T-cell (primary cell): Measurements from ENCODE around the gene FAM240A. TPM values are rescaled to one million over a fixed set of nuclear protein-coding genes. Genes with fewer than 3 reads are reported as not detected.
"Not testable (repeated sequence)": the region's sequence is repeated elsewhere in the genome, so short reads cannot be mapped to it uniquely, and the experiment has no call there.

ENCODE experiments used
- ATAC-seq, 4 experiments: fragments of 200-7000 bp in 3 of 4; fragments of 150-1000 bp in 1 of 4; cut with Tn5 transposase; replicated peaks in 1 of 4; 1 replicate in 3 of 4; 2 replicates in 1 of 4; pipeline ENCODE4 v1.10.0; 2021; ENCODE audit warnings: moderate library complexity in 3 of 4, mild to moderate bottlenecking in 2 of 4, moderate number of reproducible peaks in 1 of 4
- CTCF ChIA-PET, 2 donors: fragments of 300-600 bp; sonication (Branson Sonifier 250); formaldehyde crosslinking; loops; one replicate each; lab custom pipeline; 2022; ENCODE audit warnings: antibody characterized with exemption in 2 of 2; lab: Charles Lee
- POLR2A ChIA-PET, 2 donors: fragments of 300-600 bp; sonication (Branson Sonifier 250); formaldehyde crosslinking; loops; one replicate each; lab custom pipeline; 2022; ENCODE audit warnings: antibody characterized with exemption in 2 of 2; lab: Charles Lee
- DNase-seq, 35 experiments: peaks; one replicate each; pipeline versions ENCODE4 v3.0.0 to v3.0.0-alpha.2; 2013 to 2023
- H3K27ac ChIP-seq: one replicate; pipeline ENCODE4 v1.5.1; 2013; ENCODE audit warnings: low read length
- H3K27me3 ChIP-seq, 2 experiments: replicated peaks in 1 of 2; 1 replicate in 1 of 2; 2 replicates in 1 of 2; pipeline versions ENCODE4 v1.6.1 to v1.7.0; 2013; ENCODE audit warnings: low read length in 1 of 2, mixed read lengths in 1 of 2; ENCODE audit not compliant: control insufficient read depth in 2 of 2, insufficient read depth in 2 of 2; ENCODE audit errors: extremely low read depth in 1 of 2
- H3K36me3 ChIP-seq, 2 donors: 1 replicate in 1 of 2; 2 replicates in 1 of 2; pipeline versions ENCODE4 v1.6.1 to v1.7.0; 2013; ENCODE audit warnings: low read length in 1 of 2; ENCODE audit not compliant: control insufficient read depth in 2 of 2, insufficient read depth in 1 of 2; ENCODE audit errors: extremely low read depth in 1 of 2
- H3K4me1 ChIP-seq, 2 experiments: 1 replicate in 1 of 2; 2 replicates in 1 of 2; pipeline versions ENCODE4 v1.6.1 to v1.7.0; 2013; ENCODE audit warnings: low read length in 2 of 2, mixed read lengths in 1 of 2; ENCODE audit not compliant: insufficient read depth in 2 of 2, control insufficient read depth in 1 of 2; ENCODE audit errors: extremely low read depth in 1 of 2
- H3K4me3 ChIP-seq, 2 donors: 1 replicate in 1 of 2; 2 replicates in 1 of 2; pipeline versions ENCODE4 v1.5.1 to v1.7.0; 2013; ENCODE audit warnings: mild to moderate bottlenecking in 2 of 2, low read length in 1 of 2, moderate library complexity in 1 of 2; ENCODE audit not compliant: control insufficient read depth in 1 of 2; ENCODE audit errors: extremely low read depth in 1 of 2
- H3K9me3 ChIP-seq: 2 replicates; pipeline ENCODE4 v1.7.0; 2013
- H3K27ac Mint-ChIP-seq, 2 donors: one replicate each; pipeline ENCODE4 v1.8.0; 2020 to 2021; ENCODE audit warnings: mild to moderate bottlenecking in 2 of 2, mixed read lengths in 2 of 2
- H3K27me3 Mint-ChIP-seq, 2 donors: one replicate each; pipeline ENCODE4 v1.8.0; 2021 to 2022; ENCODE audit warnings: mixed read lengths in 2 of 2
- H3K36me3 Mint-ChIP-seq: one replicate; pipeline ENCODE4 v1.8.0; 2021; ENCODE audit warnings: mixed read lengths
- H3K4me1 Mint-ChIP-seq, 3 donors: one replicate each; pipeline ENCODE4 v1.8.0; 2020 to 2022; ENCODE audit warnings: mixed read lengths in 3 of 3, mild to moderate bottlenecking in 1 of 3
- H3K4me3 Mint-ChIP-seq, 3 donors: one replicate each; pipeline ENCODE4 v1.8.0; 2020 to 2022; ENCODE audit warnings: mild to moderate bottlenecking in 3 of 3, mixed read lengths in 3 of 3, moderate library complexity in 3 of 3
- H3K9me3 Mint-ChIP-seq, 3 donors: one replicate each; pipeline ENCODE4 v1.8.0; 2020 to 2022; ENCODE audit warnings: mixed read lengths in 3 of 3
- whole genome bisulfite sequencing: methylation state at CpG from one replicate; pipeline ENCODE4 v1.1.5; 2013; ENCODE audit warnings: missing lambda C conversion rate; ENCODE audit not compliant: insufficient coverage; 5-methylcytosine and 5-hydroxymethylcytosine counted together
- total RNA-seq, 35 experiments: library from RNA in 6 of 35; stranded (reverse) in 6 of 35; fragments of 120-200 nt in 1 of 35; gene quantifications; one replicate each; pipeline versions ENCODE4 v1.2.1 to v1.2.4 and lab custom pipeline; 2013 to 2026

The FAM240A gene
- total RNA-seq, 5 donors from 2014 or later (not counting 1 experiment from before 2014, with no cell fraction given), result not detected

DNA sequence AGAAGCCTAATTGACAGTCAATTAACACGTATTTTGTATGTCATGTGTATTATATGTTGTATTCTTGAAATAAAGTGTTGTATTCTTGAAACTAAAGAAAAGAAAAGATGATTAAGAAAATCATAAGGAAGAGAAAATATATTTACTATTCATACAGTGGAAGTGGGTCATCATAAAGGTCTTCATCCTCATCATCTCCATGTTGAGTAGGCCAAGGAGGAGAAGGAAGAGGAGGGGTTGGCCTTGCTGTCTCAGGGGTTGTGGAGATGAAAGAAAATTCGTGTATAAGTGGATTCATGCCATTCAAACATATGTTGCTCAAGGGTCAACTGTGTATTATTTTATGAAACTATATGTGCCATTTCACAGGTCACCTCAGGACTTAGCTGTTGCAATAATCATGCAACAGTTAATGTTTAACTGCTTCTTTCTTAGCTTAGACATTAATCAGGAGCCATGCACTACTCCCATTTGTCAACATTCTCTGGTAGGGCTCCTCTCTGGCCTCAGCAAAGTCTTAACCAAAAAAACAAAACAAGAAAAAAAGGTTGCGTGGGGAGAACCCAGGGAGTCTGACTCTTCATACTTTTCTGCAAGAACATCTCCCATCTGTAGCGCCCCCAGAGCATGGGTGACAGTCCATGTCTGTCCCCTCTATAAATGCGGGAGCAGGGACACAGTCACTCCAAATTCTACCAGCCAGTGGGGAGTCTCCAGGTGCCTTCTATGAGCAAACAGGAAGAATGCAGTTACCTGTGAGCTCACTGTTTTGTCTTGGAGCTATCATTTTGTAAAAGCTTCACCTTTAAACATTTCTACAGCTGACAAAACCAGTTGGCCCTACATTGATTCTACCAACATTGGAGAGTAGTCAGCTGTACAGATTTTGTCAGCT is 26.3 kb upstream of the FAM240A start:
- H3K27ac ChIP-seq, result no peak overlapping the region
- peaks cover 0 to 12% of the 10 kb centered on the region in 2 experiments for H3K27me3 ChIP-seq
- Mint-ChIP-seq H3K4me1 (peaks cover 9 to 11% (median 9%) of the 10 kb centered on the region in 3 donors), H3K4me3 (no peak overlapping the region), H3K27ac (no peak overlapping the region), H3K36me3 (no peaks in the 10 kb centered on the region), H3K9me3 (no peaks in the 10 kb centered on the region), H3K27me3 (peaks cover 0 to 6% of the 10 kb centered on the region in 2 donors)
- ATAC-seq (no peak), DNase-seq (no peak)
- POLR2A ChIA-PET, result no interaction called here
- H3K4me3 ChIP-seq, result no peak overlapping the region
- H3K36me3 ChIP-seq, result no peaks in the 10 kb centered on the region
- 100% methylated on average over 2 of the region's 5 CpGs for WGBS
- H3K4me1 ChIP-seq, result peaks cover 0 to 4% of the 10 kb centered on the region in 2 experiments
- H3K9me3 ChIP-seq, result no peaks in the 10 kb centered on the region
- CTCF ChIA-PET, result no interaction called here

DNA sequence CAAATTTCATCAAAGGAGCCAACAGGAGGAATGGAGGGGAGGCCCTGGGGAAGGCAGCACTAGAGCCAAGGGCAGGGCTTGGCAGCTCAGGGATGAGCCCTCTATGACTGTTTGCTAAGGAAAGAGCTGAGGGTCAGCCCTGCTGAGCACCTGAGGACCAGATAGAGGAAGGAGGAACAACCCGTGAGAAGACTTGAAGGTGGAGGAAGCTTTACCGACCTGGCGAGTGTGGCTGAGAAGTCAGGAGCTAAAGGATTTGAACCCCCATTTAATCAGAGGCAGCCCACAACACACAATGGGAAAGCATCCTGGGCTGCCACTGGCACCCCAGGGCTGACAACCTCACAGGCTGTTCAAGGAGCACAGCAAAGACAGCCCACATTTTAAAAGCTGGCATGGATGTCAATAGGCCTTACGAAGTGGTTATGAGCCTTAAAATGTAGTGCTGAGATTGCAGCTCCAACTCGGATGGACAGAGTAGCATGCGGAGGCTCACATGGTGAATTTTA is 25.5 kb upstream of the FAM240A start:
- Mint-ChIP-seq H3K27ac (no peak overlapping the region), H3K9me3 (no peaks in the 10 kb centered on the region), H3K27me3 (peaks cover 0 to 5% of the 10 kb centered on the region in 2 donors), H3K36me3 (no peaks in the 10 kb centered on the region), H3K4me1 (peaks cover 9 to 11% (median 9%) of the 10 kb centered on the region in 3 donors), H3K4me3 (no peak overlapping the region)
- 94% methylated on average over 4 of the region's 6 CpGs for WGBS
- CTCF ChIA-PET, result no interaction called here
- Histone ChIP-seq H3K4me3 (no peak overlapping the region), H3K36me3 (no peaks in the 10 kb centered on the region), H3K4me1 (peaks cover 0 to 4% of the 10 kb centered on the region in 2 experiments), H3K27me3 (peaks cover 0 to 12% of the 10 kb centered on the region in 2 experiments), H3K27ac (no peak overlapping the region), H3K9me3 (no peaks in the 10 kb centered on the region)
- DNase-seq, result no peak
- POLR2A ChIA-PET, result no interaction called here
- no peak for ATAC-seq

GRCh38 chr3:46587268-46587667 is 25.1 kb upstream of the FAM240A start:
- 82% methylated on average over 2 of the region's 3 CpGs for WGBS
- CTCF ChIA-PET, H3K4me3 ChIP-seq, H3K27ac Mint-ChIP-seq, H3K36me3 ChIP-seq, H3K4me1 ChIP-seq, H3K36me3 Mint-ChIP-seq, H3K27ac ChIP-seq, H3K27me3 Mint-ChIP-seq, H3K9me3 ChIP-seq, ATAC-seq, POLR2A ChIA-PET, H3K9me3 Mint-ChIP-seq, DNase-seq, H3K4me3 Mint-ChIP-seq: not testable (repeated sequence)
- peaks cover 9 to 11% (median 9%) of the 10 kb centered on the region in 3 donors for H3K4me1 Mint-ChIP-seq
- peaks cover 0 to 12% of the 10 kb centered on the region in 2 experiments for H3K27me3 ChIP-seq

- H3K9me3 Mint-ChIP-seq, result no peaks in the 10 kb centered on the region
- DNase-seq, result no peak
- H3K4me1 ChIP-seq, result no peaks in the 10 kb centered on the region
- ChIA-PET POLR2A (interaction anchor here in 1 of 2 donors (0.6 kb wide), 1 partner anchor 171 kb away, joined by 3 read pairs; no protein-coding TSS in a partner anchor), CTCF (no interaction called here)
- H3K9me3 ChIP-seq, result no peaks in the 10 kb centered on the region
- no peak overlapping the region for H3K4me3 Mint-ChIP-seq
- no peak for ATAC-seq
- no peaks in the 10 kb centered on the region for H3K36me3 ChIP-seq
- H3K27ac ChIP-seq, result no peak overlapping the region
- WGBS, result 95% methylated on average over 4 of the region's 14 CpGs
- H3K27ac Mint-ChIP-seq, result no peak overlapping the region
- H3K27me3 Mint-ChIP-seq, result no peaks in the 10 kb centered on the region
- H3K27me3 ChIP-seq, result peaks cover 0 to 2% of the 10 kb centered on the region in 2 experiments
- H3K36me3 Mint-ChIP-seq, result no peaks in the 10 kb centered on the region
- no peaks in the 10 kb centered on the region for H3K4me1 Mint-ChIP-seq
- H3K4me3 ChIP-seq, result no peak overlapping the region
Observed at GRCh38 chr3:46593274-46593862, 19.0 kb upstream of the FAM240A start.

- Mint-ChIP-seq H3K4me3 (no peak overlapping the region), H3K9me3 (no peaks in the 10 kb centered on the region), H3K27ac (no peak overlapping the region), H3K36me3 (no peaks in the 10 kb centered on the region), H3K27me3 (no peaks in the 10 kb centered on the region), H3K4me1 (no peaks in the 10 kb centered on the region)
- no peak overlapping the region for H3K27ac ChIP-seq
- peaks cover 0 to 2% of the 10 kb centered on the region in 2 experiments for H3K27me3 ChIP-seq
- POLR2A ChIA-PET, result interaction anchor here in 1 of 2 donors (0.6 kb wide), 1 partner anchor 170 kb away, joined by 3 read pairs; no protein-coding TSS in a partner anchor
- DNase-seq, result no peak
- H3K9me3 ChIP-seq, result no peaks in the 10 kb centered on the region
- H3K4me3 ChIP-seq, result no peak overlapping the region
- no peak for ATAC-seq
- H3K4me1 ChIP-seq, result no peaks in the 10 kb centered on the region
- H3K36me3 ChIP-seq, result no peaks in the 10 kb centered on the region
- CTCF ChIA-PET, result no interaction called here
Observed at GRCh38 chr3:46593979-46594378, 18.3 kb upstream of the FAM240A start.

GRCh38 chr3:46594723-46595122 is 17.6 kb upstream of the FAM240A start:
- no peak overlapping the region for H3K4me3 ChIP-seq
- 83% methylated on average over 1 of the region's 4 CpGs for WGBS

More at GRCh38 chr3:46594723-46595122, 17.6 kb upstream of the FAM240A start:
- Histone ChIP-seq H3K27ac (no peak overlapping the region), H3K36me3 (no peaks in the 10 kb centered on the region), H3K9me3 (no peaks in the 10 kb centered on the region), H3K27me3 (peaks cover 0 to 4% of the 10 kb centered on the region in 2 experiments), H3K4me1 (no peaks in the 10 kb centered on the region)
- Mint-ChIP-seq H3K9me3 (no peaks in the 10 kb centered on the region), H3K36me3 (no peaks in the 10 kb centered on the region), H3K4me1 (no peaks in the 10 kb centered on the region), H3K27me3 (peaks cover 2 to 3% of the 10 kb centered on the region in 2 donors), H3K4me3 (no peak overlapping the region), H3K27ac (no peak overlapping the region)
- no peak for DNase-seq
- CTCF ChIA-PET, result no interaction called here
- no peak for ATAC-seq
- POLR2A ChIA-PET, result no interaction called here
